HG02981 (cell line): ENCODE measurements around the gene CD34.
"Not testable (repeated sequence)": the region's sequence is repeated elsewhere in the genome, so short reads cannot be mapped to it uniquely, and the experiment has no call there.

ENCODE experiments used
- ATAC-seq: cut with Tn5 transposase; IDR thresholded peaks from one replicate; pipeline ENCODE4 v1.9.1; 2021; ENCODE audit warnings: mild to moderate bottlenecking, moderate library complexity; ENCODE audit not compliant: unreplicated experiment

Gene CD34

GRCh38 chr1:207877914-207878313 lies 33.0 kb downstream of the CD34 start:
- not testable (repeated sequence) for ATAC-seq

GRCh38 chr1:207876131-207876530 lies 34.8 kb downstream of the CD34 start:
- ATAC-seq = no peak

GRCh38 chr1:207875532-207875931 lies 35.4 kb downstream of the CD34 start:
- no peak for ATAC-seq

GRCh38 chr1:207873055-207873890 lies 37.7 kb downstream of the CD34 start:
- no peak for ATAC-seq

GRCh38 chr1:207872621-207873020 lies 38.3 kb downstream of the CD34 start:
- ATAC-seq = no peak

- no peak for ATAC-seq
These were observed 39.7 kb downstream of the CD34 start for GRCh38 chr1:207871117-207871649.

- no peak for ATAC-seq
These were observed 40.5 kb downstream of the CD34 start for GRCh38 chr1:207870306-207871031.

GRCh38 chr1:207869859-207870258 lies 41.1 kb downstream of the CD34 start:
- no peak for ATAC-seq

GRCh38 chr1:207868774-207869721 lies 41.9 kb downstream of the CD34 start:
- peak; percentile 54 for ATAC-seq

GRCh38 chr1:207868251-207868773 lies 42.6 kb downstream of the CD34 start:
- ATAC-seq = peak; percentile 25

GRCh38 chr1:207867136-207868109 lies 43.5 kb downstream of the CD34 start:
- ATAC-seq = no peak

- ATAC-seq = no peak
These were observed 44.3 kb downstream of the CD34 start for GRCh38 chr1:207866471-207867135.

GRCh38 chr1:207863893-207864535 lies 46.9 kb downstream of the CD34 start:
- peak; percentile 52 for ATAC-seq

- ATAC-seq = no peak
These were observed 48.6 kb downstream of the CD34 start for GRCh38 chr1:207862241-207862787.

GRCh38 chr1:207861442-207862177 lies 49.3 kb downstream of the CD34 start:
- no peak for ATAC-seq

GRCh38 chr1:207860531-207860930 lies 50.4 kb downstream of the CD34 start:
- no peak for ATAC-seq

- no peak for ATAC-seq
These were observed 52.1 kb downstream of the CD34 start for GRCh38 chr1:207858806-207859205.
